ENCODE measurements around the gene B3GNT9.
"Not testable (repeated sequence)": the region's sequence is repeated elsewhere in the genome, so short reads cannot be mapped to it uniquely, and the experiment has no call there.

B3GNT9 gene

DNA sequence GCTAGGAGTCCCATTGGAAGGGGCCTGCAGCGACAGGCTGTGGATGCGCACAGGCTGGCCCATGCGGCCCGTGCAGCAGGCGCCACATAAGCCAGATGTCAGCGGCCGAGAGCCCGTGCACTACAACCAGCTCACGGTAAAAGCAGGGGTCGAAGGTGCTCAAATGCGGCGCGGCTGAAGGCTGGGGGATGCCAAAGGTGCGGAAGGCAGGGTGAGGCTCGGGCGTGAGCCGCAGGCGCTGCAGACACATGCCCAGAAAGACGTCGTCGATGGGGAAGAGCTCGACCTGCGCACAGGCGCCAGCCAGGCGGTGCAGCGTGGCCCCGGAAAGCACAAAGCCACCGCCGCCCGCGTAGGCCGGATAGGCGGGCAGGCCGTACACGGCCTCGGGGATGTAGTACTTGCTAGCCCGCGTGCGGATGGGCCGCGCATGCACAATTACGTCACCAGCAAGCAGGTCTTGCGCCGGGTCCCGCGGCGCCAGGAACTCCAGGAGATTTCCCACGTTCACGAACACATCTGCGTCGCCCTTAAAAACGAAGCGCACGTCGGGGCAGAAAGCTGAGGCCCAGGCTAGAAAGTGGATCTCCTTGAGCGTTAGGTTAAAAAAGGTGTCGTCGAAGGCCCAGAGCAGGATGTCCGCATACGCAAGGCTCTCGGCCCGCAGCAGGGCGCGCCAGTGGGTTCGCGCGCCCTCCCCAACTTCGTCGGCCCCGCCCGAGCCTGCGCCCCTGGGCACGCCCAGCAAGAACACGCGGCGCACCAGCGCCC, 1.3 kb downstream of the B3GNT9 start:
- no peak for DNase-seq

DNA sequence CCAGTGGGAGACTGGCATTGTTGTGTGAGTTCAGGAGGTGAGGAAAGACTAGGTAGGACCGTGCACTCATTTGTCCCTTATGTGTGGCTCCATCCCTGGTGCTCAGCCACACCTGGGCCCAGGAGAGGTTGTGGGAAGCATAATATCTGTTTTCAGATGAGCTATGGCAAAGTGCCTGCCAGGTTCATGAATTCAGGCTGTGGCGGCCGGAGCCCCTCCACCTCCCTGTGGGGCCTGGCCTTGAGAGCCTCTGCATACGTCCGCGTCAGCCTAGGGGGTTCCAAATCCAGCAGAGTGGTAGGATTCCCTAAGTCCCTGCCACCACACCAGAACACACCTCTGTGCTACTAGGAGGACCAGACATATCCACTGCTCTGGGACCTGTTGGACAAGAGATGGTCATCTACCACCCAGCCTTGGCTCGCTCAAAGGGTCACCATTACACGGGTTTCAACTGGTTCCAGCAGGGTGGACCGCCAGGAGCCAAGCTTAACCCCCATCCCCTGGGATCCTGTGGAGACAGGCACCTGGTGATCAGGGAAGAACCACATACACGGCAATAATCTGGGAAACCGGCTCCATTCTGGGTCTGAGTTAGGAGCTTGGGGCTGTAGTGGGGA, 2.0 kb downstream of the B3GNT9 start:
- no peak for DNase-seq

DNA sequence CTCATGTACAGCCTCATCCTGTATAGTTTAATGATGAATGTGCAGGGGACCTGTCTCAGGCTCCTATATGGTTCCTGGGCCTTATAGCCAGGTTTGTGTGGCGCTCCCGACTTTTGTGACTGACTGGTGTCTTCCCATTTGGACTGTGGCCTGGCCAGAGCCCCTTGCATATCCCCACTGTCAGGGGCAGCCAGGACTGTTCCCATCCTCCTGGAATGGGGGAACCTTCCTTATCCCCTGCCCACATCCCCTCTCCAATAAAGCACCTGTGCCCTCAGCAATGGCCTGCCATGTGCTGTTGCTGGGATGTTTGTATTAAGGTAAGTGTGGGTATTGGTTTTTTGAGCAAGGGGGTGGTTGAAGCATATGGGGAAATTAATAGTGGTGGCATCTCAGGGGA, 2.6 kb downstream of the B3GNT9 start:
- DNase-seq = no peak

DNA sequence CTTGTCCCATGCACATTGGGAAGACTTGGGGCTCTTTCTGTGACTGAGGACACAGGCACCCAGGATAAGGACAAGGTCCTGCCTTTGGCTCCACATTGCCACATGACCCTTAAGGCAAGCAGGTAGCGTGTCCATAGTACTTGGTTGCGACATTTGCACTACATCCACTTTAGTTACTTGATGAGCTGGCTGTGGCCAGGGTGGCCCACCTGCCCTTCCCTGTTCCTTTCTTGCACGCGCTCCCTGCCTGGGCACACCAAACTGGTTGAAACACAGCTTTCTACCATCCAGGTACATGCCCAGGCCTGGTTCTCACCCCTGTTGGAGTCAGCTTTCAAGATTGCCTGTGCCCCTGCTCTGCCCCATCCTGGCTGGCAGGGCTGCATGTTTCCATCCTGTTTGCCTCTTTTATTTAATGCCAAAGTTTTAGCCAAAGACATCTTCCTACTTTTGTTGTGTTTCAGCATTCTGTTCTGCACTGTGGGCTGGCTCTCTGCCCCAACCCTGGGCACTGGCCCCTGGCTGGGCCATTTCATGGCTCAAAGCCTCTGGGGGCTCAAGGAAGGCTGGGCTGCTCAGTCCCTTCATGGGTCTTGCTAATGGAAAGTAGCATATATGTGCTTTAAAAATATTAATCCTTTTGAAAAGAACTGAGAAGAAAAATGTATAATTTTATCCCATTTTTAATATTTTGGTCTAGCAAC, 3.2 kb downstream of the B3GNT9 start:
- DNase-seq = no peak

DNA sequence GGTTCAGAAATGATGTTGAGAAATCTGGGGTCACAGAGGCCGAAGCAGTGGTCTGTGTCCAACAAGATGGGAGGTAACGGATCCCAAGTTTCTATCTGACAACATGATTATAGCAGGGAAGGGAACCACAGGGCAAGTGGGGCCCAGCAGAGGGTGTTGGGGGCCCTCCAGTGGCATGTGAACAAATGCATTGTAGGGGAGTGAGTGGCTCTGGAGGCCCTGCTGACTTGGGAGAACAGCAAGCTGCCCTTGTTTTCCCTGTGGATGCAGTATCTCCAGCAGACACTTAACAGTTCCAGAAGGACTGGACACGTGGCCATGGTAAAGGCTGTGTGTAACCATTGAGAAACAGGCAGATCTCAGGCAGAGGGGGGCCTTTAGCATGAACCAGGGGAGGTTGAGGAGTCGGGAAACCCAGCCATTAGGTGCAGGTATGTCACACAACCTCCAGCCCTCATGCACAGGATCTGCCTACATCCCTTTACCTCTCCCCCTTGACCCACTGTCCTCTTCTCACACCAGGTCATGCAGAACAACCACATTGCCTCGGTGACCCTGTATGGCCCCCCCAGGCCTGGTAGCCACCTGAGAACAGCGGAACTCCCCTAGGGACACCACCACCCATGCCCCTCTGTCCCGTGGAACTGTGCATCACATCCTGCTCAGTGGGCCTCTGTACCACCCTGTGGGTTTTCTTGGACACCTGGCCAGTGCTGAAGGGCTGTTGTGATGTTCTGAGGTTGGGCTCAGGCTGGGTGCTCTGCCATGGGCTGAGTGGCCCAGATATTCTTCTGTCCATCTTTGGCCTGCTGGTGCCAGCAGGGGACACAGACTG, 4.1 kb downstream of the B3GNT9 start:
- no peak for DNase-seq

DNA sequence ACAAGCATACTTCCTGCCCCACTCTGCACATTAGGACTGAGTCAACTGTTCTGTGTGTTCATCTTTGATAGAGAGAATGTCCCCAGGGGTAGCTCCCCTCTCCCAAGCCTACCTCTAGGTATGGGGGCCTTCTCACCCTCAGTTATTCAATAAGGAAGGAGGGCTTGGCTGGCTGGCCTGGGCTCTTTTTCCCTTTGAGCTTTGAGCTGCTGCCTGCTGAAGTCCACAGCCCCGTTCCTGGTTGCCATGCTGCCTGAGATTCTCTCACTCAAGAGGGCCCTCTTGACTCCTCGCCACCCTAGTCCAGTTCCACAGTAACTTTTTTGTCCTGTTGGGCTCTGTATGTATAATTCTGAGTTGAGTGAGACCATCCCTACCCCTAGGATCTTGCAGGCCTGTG, 5.1 kb downstream of the B3GNT9 start:
- no peak for DNase-seq

DNA sequence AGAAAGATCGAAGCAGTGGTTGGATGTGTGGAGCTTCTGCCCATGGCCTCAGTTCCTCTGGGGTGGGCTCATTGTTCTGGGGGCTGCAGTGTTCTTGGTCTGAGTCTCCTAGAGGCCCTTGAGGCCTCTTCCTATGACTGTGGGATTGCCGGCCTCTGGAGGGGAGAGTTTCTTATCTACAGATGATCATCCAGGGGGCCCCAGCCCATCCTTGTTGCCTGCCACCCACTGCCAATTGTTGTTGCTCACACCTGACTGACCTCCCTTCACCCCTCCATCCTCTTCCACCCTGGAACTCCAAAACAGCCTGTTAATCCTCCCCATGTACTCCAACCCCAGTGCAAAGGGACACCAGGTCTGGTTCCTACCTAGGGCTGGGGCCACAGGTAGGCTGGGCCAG, 5.9 kb downstream of the B3GNT9 start:
- DNase-seq = no peak

DNA sequence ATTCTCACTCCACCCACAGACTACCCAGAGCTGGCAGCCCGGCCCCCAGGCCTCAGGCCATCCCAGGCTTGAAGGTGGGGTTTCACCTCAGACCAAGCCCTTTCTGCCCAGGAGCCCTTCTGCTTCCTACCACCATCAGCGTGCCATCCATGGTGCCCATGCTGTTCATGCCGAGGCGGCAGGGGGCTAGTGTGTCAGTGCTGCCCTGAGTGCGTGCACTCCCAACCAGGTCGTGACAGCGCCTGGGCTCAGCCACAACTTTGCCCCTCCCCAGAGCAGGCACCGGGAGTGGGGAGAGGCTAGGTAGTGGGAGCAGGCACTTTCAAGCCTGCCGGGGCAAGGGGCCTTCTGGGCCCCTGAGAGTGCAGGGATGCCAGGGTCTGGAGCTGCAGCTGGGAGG, 8.5 kb downstream of the B3GNT9 start:
- DNase-seq = no peak

DNA sequence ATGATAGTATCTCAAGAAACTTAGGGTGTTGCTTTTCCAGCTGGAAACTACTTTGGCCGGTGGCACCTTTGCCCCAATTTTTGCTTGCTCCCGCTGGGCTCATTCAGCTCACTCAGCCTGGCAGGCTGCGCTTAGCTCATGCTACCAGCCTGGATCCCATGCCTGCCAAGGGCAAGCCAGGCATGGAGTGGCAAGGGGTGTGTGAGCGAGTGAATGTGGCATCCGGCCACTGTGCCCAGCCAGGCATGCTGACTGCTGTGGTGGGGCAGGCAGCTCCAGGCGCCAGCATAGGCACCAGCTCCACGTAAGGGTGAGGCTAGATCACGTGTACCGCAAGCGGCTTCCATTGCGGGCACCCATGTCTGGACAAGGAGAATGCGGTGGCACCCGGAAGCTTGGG, 9.4 kb downstream of the B3GNT9 start:
- no peak for DNase-seq

DNA sequence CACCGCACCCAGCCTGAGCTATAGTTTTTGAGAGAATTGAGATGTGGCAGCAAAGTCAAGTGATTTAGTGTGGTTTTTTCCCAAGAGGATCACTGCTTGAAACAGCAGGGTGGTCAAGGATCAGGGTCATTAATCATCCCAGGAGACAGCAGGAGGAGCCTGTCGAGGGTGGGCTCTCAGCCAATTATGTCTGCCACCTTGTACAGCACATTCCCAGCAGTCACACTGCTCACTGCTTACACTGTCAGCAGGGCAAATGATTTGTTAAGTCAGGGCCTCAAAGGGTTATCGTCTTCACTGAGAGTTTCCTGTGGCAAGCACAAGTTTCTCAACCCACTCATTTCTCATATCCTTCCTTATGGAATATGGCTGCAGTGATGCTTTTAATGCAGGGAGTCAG, 13.2 kb downstream of the B3GNT9 start:
- DNase-seq = no peak

DNA sequence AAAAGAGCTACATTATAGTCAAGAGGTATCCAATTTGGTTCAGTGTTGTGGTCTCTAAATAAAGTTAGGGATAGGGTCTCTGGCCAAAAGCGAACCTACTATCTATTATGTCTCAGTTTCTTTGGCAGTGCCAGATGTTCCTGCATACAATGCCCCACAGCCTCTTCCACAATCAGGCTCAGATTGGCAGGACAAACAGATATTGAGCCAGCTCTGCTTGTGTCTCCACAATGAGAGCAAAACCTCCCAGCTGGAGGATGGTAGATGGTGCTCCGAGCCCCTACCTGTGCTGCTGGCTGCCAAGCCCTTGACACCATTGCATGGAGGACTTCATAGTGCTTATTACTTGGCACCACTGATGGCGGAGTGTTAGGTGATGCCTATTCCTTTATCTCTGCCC, 21.4 kb downstream of the B3GNT9 start:
- no peak for DNase-seq

DNA sequence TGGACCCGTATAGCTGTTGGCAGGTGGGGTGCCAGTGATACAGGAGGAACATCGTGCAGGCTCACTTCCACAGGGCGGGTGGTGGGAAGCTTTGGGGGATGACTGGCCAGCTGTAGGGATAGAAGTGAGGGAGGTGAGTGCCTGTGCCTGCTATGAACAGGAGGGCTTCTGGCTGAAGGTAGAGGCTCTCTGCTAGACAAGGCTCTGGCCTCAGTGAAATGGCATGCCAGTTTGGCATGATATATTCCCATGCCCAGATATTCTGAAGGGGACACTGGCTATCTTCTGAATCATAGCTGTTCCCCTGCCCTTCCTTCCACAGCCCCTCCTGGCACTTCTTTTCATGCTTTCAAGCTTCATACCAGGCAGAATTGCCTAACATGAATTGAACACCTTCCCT, 21.9 kb downstream of the B3GNT9 start:
- DNase-seq = no peak

DNA sequence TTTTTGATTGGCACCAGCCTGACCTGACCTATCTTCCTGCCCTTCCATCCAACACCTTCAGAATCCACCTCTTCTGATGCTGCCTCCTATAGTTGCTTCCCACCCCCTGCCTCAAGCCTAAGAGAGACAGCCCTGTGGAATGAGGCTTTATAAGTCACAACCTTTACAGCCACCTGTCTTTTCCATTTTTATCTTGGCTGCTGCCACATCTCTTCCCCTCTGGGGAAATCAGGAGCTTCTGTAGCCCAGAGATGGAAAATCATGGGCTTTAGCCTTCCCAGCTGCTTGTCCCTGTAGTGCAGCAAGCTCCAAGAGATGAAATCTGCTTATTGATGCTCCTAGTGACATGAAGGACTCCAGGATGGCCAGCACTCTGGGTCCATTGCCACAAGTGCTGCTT, 22.4 kb downstream of the B3GNT9 start:
- no peak for DNase-seq

DNA sequence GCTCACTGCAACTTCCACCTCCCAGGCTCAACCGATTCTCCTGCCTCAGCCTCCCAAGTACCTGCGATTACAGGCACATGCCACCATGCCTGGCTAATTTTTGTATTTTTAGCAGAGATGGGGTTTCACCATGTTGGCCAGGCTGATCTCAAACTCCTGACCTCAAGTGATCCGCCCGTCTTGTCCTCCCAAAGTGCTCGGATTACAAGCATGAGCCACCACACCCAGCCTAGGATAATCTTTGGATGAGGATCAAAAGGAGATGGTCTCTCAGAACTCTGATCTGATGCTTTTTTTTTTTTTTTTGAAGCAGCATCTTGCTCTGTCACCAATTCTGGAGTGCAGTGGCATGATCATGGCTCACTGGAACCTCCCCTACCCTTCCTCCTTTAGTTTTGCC, 28.0 kb downstream of the B3GNT9 start:
- not testable (repeated sequence) for DNase-seq

DNA sequence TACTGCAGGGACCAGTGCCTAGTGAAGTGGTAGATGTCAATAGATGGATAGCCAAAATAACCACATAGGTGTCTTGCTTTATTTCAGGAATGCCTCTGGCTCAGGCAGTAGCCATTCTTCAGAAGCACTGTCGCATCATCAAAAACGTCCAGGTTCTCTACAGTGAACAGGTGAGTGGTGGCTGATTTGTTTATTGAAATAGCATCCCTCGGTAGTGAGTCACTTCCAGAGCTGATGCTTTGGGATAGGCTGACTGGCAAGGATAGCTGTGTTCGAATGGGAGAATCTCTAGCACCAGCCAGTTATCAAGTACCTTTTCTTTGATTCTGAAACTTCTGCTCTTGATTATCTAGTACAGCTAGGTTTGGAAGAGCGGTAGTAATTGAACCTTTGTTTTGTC, 30.8 kb downstream of the B3GNT9 start:
- no peak for DNase-seq

DNA sequence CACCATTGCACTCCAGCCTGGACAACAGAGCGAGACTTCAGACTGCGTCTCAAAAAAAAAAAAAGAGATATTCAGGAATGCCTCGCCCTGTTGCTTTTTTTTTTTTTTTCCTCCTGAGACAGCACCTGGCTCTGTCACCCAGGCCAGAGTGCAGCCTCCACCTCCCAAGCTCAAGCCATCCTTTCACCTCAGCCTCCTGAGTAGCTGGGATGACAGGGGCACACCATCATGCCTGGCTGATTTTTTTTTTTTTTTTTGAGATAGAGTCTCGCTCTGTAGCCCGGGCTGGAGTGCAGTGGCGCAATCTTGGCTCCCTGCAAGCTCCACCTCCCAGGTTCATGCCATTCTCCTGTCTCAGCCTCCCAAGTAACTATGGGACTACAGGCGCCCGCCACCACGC, 33.1 kb downstream of the B3GNT9 start:
- no peak for DNase-seq

DNA sequence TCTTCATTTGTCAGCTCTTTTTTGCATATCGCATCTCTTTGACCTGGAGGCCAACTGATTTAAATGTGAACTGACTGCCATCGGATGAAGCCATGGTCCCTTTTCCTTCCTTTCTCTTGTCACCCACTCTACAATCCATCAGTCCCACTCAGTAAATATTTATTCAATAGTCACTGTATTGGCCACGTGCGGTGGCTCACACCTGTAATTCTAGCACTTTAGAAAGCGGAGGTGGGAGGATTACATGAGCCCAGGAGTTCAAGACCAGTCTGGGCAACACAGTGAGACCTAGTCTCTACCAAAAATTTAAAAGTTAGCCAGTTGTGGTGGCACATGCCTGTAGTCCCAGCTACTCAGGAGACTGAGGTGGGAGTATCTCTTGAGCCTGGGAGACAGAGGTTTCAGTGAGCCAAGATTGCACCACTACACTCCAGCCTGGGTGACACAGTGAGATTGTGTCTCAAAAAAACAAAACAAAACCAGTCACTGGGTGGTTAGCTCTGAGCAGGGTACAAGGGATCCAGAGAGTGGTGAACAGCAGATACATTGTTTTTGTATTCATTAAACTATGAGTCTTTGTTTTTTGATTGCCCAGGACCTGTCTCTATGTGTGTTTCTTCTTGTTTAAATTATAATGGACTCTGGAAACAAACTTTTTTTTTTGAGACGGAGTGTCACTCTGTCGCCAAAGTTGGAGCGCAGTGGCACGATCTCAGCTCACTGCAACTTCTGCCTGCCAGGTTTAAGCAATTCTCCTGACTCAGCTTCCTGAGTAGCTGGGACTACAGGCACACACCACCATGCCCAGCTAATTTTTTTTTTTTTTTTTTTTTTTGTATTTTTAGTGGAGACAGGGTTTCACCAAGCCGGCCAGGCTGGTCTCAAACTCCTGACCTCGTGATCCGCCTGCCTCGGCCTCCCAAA, 34.1 kb downstream of the B3GNT9 start:
- no peak for DNase-seq

DNA sequence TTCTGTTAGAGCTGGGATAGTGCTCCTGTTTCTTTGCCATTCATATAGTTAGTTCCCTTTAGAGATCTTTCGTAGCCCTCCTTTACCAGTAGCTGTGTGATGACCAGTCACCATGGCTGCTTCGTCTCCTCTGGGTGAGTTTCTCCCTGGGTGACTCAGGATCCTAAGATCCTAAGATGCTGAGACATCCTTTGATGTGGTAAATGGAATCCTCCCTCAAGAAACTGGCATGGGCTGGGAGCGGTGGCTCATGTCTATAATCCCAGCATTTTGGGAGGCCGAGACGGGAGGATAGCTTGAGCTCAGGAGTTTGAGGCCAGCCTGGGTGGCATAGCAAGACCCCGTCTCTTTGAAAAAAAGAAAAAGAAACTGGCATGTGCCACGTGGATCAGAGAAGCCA, 35.2 kb downstream of the B3GNT9 start:
- no peak for DNase-seq

DNA sequence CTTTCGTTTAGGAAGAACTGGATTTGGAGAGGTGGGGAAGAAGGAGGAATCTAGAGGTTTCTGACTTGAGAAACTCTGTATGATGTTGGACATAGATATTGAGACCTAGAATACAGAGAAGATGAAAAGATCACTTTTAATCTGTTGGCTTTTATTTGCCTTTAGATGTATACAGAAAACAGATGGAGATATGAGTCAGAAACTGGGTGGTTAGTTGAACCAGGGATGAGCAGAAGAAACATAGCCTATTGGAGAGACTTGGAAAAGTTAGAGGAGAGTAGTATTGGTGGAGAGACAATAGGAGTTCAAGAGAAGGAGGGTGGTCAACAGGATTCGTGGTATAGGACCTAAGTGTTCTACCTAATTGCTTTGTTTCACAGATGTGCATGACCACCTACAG, 36.0 kb downstream of the B3GNT9 start:
- DNase-seq = no peak

DNA sequence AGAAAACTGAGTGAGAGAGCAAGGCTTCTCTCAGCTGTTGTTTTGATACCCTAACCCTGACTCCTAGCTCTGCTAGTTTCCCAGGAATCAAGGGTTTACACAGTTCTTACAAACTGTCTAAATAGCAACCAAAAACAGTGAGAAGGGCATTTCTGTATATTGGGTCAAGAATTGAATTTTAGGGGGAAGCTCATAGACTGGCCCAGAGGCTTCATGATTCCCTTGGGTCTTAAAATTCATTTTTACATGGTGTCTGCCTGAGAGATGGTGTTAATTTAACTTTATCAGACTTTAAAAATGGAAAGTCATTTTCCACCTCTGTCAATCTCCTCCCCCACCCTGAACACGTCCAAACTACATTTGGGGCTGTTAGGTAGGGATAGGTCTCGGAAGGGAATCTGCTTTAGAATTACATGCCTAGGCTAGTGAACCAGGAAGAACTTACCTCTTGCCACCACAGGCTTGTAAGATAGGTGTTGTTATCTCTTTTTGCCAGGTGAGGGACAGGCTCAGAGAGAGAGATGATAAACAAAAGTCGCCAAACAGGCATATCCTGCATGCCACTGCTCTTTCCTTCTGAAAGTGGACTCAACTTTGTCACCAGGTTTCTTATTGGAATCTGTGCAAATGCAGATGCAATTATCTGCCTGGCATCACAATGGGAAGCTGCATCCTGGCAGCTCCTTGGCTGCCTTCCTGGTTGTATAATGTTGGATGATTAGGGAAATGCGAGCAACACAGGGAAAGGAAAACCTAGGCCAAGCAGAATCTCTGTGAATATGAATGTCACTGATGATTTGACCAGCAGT, 38.0 kb downstream of the B3GNT9 start:
- DNase-seq = no peak

DNA sequence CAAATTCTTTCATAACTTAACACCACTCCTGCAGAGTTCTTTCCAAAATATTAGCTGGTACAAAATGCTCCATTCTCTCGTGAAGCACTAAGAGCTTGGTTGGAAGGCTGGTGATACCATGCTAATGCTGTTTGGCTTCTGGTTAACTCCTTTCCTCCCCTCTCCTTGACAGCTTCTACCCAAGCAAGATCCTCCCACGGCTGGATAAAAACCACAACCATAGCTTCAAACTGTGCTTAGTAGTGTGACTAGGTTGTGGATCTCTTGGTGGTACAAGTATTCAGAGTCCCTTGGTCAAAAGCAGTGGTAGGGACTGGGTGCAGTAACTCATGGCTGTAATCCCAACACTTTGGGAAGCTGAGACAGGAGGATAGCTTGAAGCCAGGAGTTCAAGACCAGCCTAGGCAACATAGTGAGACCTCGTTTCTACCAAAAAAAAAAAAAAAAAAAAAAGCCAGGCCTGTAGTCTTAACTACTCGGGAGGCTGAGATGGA, 38.8 kb downstream of the B3GNT9 start:
- no peak for DNase-seq

All from effector CD8-positive, alpha-beta T cell (primary cell).